OCI-LY1 (cell line): ENCODE data around the gene PEX5L.
A peak's percentile ranks its signal among the peaks of the same experiment; 100 is the strongest.

Source experiments
- H2AFZ ChIP-seq: fragments of 200-600 bp; sonication (generic), shearing (Covaris generic); 2 replicates; pipeline ENCODE4 v1.6.0; 2014; ENCODE audit warnings: antibody characterized with exemption, mild to moderate bottlenecking, low read length
- H3F3A ChIP-seq: fragments of 200-600 bp; sonication (generic), shearing (Covaris generic); 2 replicates; pipeline ENCODE4 v1.6.0; 2014; ENCODE audit warnings: mild to moderate bottlenecking, antibody characterized with exemption, low read length, moderate library complexity; ENCODE audit not compliant: insufficient read depth
- H3K27ac ChIP-seq: fragments of 200-600 bp; sonication (generic); 2 replicates; pipeline ENCODE4 v1.5.1; 2014; ENCODE audit warnings: low read length, mixed run types, mild to moderate bottlenecking, low read depth; ENCODE audit not compliant: poor library complexity, severe bottlenecking
- H3K27me3 ChIP-seq: fragments of 200-600 bp; sonication (generic); 2 replicates; pipeline ENCODE4 v1.6.0; 2014; ENCODE audit warnings: antibody characterized with exemption, mild to moderate bottlenecking, low read length, moderate library complexity; ENCODE audit not compliant: insufficient read depth
- H3K36me3 ChIP-seq: fragments of 200-600 bp; sonication (generic); 2 replicates; pipeline ENCODE4 v1.6.1; 2014; ENCODE audit warnings: mild to moderate bottlenecking, antibody characterized with exemption, low read length, moderate library complexity, mixed read lengths; ENCODE audit not compliant: insufficient read depth
- H3K4me1 ChIP-seq: fragments of 200-600 bp; sonication (generic); 2 replicates; pipeline ENCODE4 v1.5.1; 2014; ENCODE audit warnings: mild to moderate bottlenecking, low read length, moderate library complexity; ENCODE audit not compliant: insufficient read depth, severe bottlenecking
- H3K4me2 ChIP-seq: fragments of 200-600 bp; sonication (generic), shearing (Covaris generic); 2 replicates; pipeline ENCODE4 v1.6.1; 2014; ENCODE audit warnings: low read length
- H3K4me3 ChIP-seq: fragments of 200-600 bp; sonication (generic); 2 replicates; pipeline ENCODE4 v1.5.1; 2014; ENCODE audit warnings: low read length, low read depth, mild to moderate bottlenecking, mixed read lengths; ENCODE audit not compliant: poor library complexity, severe bottlenecking
- H3K79me2 ChIP-seq: fragments of 200-600 bp; shearing (Covaris generic); 2 replicates; pipeline ENCODE4 v1.6.1; 2016; ENCODE audit warnings: mixed run types, low read length, mixed read lengths; ENCODE audit not compliant: insufficient read depth
- H3K9ac ChIP-seq: fragments of 200-600 bp; sonication (generic), shearing (Covaris generic); 2 replicates; pipeline ENCODE4 v1.6.1; 2014; ENCODE audit warnings: mild to moderate bottlenecking, low read length, mixed read lengths
- H3K9me2 ChIP-seq: fragments of 200-600 bp; sonication (generic), shearing (Covaris generic); 2 replicates; pipeline ENCODE4 v1.6.1; 2014; ENCODE audit warnings: low read depth, mild to moderate bottlenecking, low read length, mixed read lengths
- H3K9me3 ChIP-seq: fragments of 200-600 bp; shearing (Covaris generic); 2 replicates; pipeline ENCODE4 v1.6.1; 2014; ENCODE audit warnings: low read length, mixed read lengths
- H4K20me1 ChIP-seq: fragments of 200-600 bp; sonication (generic), shearing (Covaris generic); 2 replicates; pipeline ENCODE4 v1.6.0; 2016; ENCODE audit warnings: mild to moderate bottlenecking, low read length; ENCODE audit not compliant: insufficient read depth
- CTCF ChIP-seq: fragments of 200-600 bp; sonication (generic), shearing (Covaris generic); IDR thresholded peaks from 2 replicates; pipeline ENCODE4 v1.5.1; 2017; ENCODE audit warnings: mild to moderate bottlenecking, antibody characterized with exemption, low read length, moderate library complexity, mixed read lengths
- EZH2 ChIP-seq: fragments of 200-600 bp; sonication (generic), shearing (Covaris generic); IDR thresholded peaks from 2 replicates; pipeline ENCODE4 v1.8.0; 2017; ENCODE audit warnings: borderline replicate concordance, mixed run types, mild to moderate bottlenecking, antibody characterized with exemption, low read length, moderate library complexity, mixed read lengths

The PEX5L gene

GRCh38 chr3:179942553-179943075 is 94.1 kb downstream of the PEX5L start:
- no peak for TF ChIP-seq CTCF
- TF ChIP-seq EZH2, result no peak
- Histone ChIP-seq H3K9me2 (no peaks in the 10 kb centered on the region), H3K9ac (no peak overlapping the region), H3K4me1 (peaks cover 40% of the 10 kb centered on the region), H3F3A (no peaks in the 10 kb centered on the region), H4K20me1 (no peaks in the 10 kb centered on the region), H3K79me2 (no peaks in the 10 kb centered on the region), H3K9me3 (no peaks in the 10 kb centered on the region), H3K4me2 (no peak overlapping the region), H3K27ac (no peak overlapping the region), H3K27me3 (no peaks in the 10 kb centered on the region), H3K36me3 (no peaks in the 10 kb centered on the region), H3K4me3 (no peak overlapping the region), H2AFZ (no peak overlapping the region)

- no peak overlapping the region for H3K27ac ChIP-seq
- H3K4me2 ChIP-seq, result no peak overlapping the region
- no peak overlapping the region; the same call in 1 of the 2 replicates for H2AFZ ChIP-seq
- peaks cover 10% of the 10 kb centered on the region; the same call in 1 of the 2 replicates for H3K9me3 ChIP-seq
- H4K20me1 ChIP-seq, result no peaks in the 10 kb centered on the region
- peaks cover 7% of the 10 kb centered on the region for H3K36me3 ChIP-seq
- no peaks in the 10 kb centered on the region for H3F3A ChIP-seq
- H3K79me2 ChIP-seq, result no peaks in the 10 kb centered on the region
- no peak overlapping the region for H3K4me3 ChIP-seq
- H3K9me2 ChIP-seq, result no peaks in the 10 kb centered on the region
- peaks cover 40% of the 10 kb centered on the region for H3K4me1 ChIP-seq
- TF ChIP-seq CTCF, result no peak
- no peak for TF ChIP-seq EZH2
- no peaks in the 10 kb centered on the region for H3K27me3 ChIP-seq
- no peak overlapping the region for H3K9ac ChIP-seq
Measured at GRCh38 chr3:179935710-179936109, 101.0 kb downstream of the PEX5L start.

GRCh38 chr3:179933914-179934313 is 102.8 kb downstream of the PEX5L start:
- peaks cover 57% of the 10 kb centered on the region for H3K4me1 ChIP-seq
- TF ChIP-seq CTCF (no peak), EZH2 (no peak)
- no peak overlapping the region for H3K9ac ChIP-seq
- no peak overlapping the region; the same call in 1 of the 2 replicates for H3K4me2 ChIP-seq
- peak overlapping the region; percentile 24 for H3K27ac ChIP-seq
- no peaks in the 10 kb centered on the region for H3K9me2 ChIP-seq
- H4K20me1 ChIP-seq, result no peaks in the 10 kb centered on the region
- H2AFZ ChIP-seq, result no peak overlapping the region
- H3K9me3 ChIP-seq, result peaks cover 10% of the 10 kb centered on the region; the same call in 1 of the 2 replicates
- no peaks in the 10 kb centered on the region for H3K79me2 ChIP-seq
- H3K36me3 ChIP-seq, result peaks cover 7% of the 10 kb centered on the region
- H3K27me3 ChIP-seq, result no peaks in the 10 kb centered on the region
- no peak overlapping the region for H3K4me3 ChIP-seq
- H3F3A ChIP-seq, result no peaks in the 10 kb centered on the region
